Thyroid gland (tissue), 4 donors: Measurements from ENCODE around the gene TMEM266. TPM values are rescaled to one million over a fixed set of nuclear protein-coding genes. Genes with fewer than 3 reads are reported as not detected.
A peak's percentile ranks its signal among the peaks of the same experiment; 100 is the strongest.

Experiments
- DNase-seq, 2 donors: peaks; one replicate each; pipeline ENCODE4 v3.0.0-alpha.2; 2019
- H3K27ac ChIP-seq, 3 donors: fragments of 200-600 bp; sonication (generic); 1 replicate in 2 of 3; 2 replicates in 1 of 3; pipeline ENCODE4 v1.5.1; 2016 to 2019; ENCODE audit warnings: mild to moderate bottlenecking in 1 of 3, moderate library complexity in 1 of 3
- H3K27me3 ChIP-seq: fragments of 200-600 bp; sonication (generic); one replicate; pipeline ENCODE4 v1.5.1; 2019
- H3K36me3 ChIP-seq, 2 donors: fragments of 200-600 bp; sonication (generic); one replicate each; pipeline ENCODE4 v1.5.1; 2016 to 2019
- H3K4me1 ChIP-seq, 2 donors: fragments of 200-600 bp; sonication (generic); one replicate each; pipeline ENCODE4 v1.5.1; 2017 to 2019
- H3K4me3 ChIP-seq, 3 donors: fragments of 200-600 bp; sonication (generic); replicated peaks in 1 of 3; 1 replicate in 2 of 3; 2 replicates in 1 of 3; pipeline ENCODE4 v1.5.1; 2016; ENCODE audit warnings: mild to moderate bottlenecking in 1 of 3
- H3K9me3 ChIP-seq: fragments of 200-600 bp; sonication (generic); one replicate; pipeline ENCODE4 v1.5.1; 2017
- POLR2A ChIP-seq, 2 donors: fragments of 450-650 bp; IDR thresholded peaks; one replicate each; pipeline ENCODE4 v1.6.1; 2017; ENCODE audit warnings: antibody characterized with exemption in 2 of 2, mild to moderate bottlenecking in 2 of 2, moderate library complexity in 1 of 2
- WGBS, 2 donors: methylation state at CpG; one replicate each; pipeline ENCODE4 v1.1.5; 2017; 5-methylcytosine and 5-hydroxymethylcytosine counted together
- intact Hi-C: fragments of 100-400 bp; cut with DNase I; formaldehyde crosslinking; loops from one replicate; pipeline ENCODE4 v1.15.1; 2023
- total RNA-seq, 4 donors: library from RNA; depleted of rRNA; stranded (reverse); fragments of >200 nt; gene quantifications; one replicate each; pipeline ENCODE4 v1.2.3, GENCODE V29; 2016
- TF ChIP-seq, protein P1 (sequence below), 6 experiments: fragments of 200-600 bp in 3 of 6; fragments of 450-650 bp in 3 of 6; sonication (generic) in 3 of 6; IDR thresholded peaks; one replicate each; pipeline ENCODE4 v1.5.1; 2016 to 2019; ENCODE audit warnings: antibody characterized with exemption in 6 of 6, mild to moderate bottlenecking in 2 of 6, inconsistent platforms in 1 of 6, moderate library complexity in 1 of 6

Gene TMEM266
- total RNA-seq, 4 donors from 2014 or later = not detected

DNA sequence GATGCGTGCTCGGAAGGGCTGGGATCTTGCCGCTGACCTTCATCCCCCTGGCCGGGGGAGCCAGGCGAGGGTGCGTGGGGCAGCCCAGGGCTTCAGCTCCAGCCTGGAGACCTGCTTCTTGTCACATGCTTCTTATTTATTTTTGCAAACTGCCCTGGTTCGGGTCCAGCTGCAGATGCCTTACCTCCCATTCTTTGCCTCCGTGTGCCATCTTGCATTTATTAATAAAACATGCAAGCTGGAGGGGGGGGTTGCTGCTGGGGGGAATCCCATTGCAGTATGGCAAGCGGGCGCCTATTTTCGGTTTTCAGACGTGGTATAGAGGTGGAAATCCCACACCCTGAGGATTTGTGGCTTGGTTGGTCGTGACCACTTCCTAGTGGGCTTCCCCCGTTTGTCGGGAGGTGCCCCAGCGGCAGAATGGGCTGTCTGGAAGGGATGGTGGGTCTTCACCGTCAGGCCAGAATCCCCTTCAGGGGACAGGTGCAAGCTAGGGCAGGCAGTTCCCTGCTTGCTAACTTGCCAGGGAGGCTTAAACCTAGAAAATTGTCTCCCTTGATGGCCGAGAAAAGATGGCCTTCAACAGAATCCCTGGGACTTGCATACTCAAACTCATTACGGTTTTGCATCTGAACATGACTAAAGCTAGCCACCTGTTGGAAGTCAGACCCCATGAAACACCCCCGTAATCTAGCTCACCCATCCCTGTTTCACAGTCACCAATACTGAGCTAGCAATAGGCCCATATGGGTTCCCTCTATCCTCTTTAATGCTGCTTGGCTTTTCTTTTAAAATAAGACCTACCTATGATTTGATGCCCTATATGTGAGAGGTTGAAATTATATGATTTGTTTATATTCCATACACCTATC is 569 bp downstream of the TMEM266 start:
- peaks cover 4 to 20% of the 10 kb centered on the region in 2 donors for H3K4me1 ChIP-seq
- intact Hi-C loops = no loop called here
- H3K27me3 ChIP-seq = no peaks in the 10 kb centered on the region
- no peaks in the 10 kb centered on the region for H3K9me3 ChIP-seq
- no peak for DNase-seq
- no peak overlapping the region for H3K27ac ChIP-seq
- no peak for TF ChIP-seq POLR2A (IDR thresholded peaks at IDR 0.05)
- TF ChIP-seq, protein P1, sequence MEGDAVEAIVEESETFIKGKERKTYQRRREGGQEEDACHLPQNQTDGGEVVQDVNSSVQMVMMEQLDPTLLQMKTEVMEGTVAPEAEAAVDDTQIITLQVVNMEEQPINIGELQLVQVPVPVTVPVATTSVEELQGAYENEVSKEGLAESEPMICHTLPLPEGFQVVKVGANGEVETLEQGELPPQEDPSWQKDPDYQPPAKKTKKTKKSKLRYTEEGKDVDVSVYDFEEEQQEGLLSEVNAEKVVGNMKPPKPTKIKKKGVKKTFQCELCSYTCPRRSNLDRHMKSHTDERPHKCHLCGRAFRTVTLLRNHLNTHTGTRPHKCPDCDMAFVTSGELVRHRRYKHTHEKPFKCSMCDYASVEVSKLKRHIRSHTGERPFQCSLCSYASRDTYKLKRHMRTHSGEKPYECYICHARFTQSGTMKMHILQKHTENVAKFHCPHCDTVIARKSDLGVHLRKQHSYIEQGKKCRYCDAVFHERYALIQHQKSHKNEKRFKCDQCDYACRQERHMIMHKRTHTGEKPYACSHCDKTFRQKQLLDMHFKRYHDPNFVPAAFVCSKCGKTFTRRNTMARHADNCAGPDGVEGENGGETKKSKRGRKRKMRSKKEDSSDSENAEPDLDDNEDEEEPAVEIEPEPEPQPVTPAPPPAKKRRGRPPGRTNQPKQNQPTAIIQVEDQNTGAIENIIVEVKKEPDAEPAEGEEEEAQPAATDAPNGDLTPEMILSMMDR (IDR thresholded peaks at IDR 0.05) = no peak
- peak overlapping the region in 1 of 3 donors; percentile 23 for H3K4me3 ChIP-seq
- 20 to 22% methylated on average over 15 to 20 of the region's 20 CpGs for WGBS, 2 donors
- H3K36me3 ChIP-seq = no peaks in the 10 kb centered on the region

GRCh38 chr15:76061700-76062099 is 1.9 kb downstream of the TMEM266 start:
- TF ChIP-seq, protein P1 (IDR thresholded peaks at IDR 0.05) = no peak
- TF ChIP-seq POLR2A (IDR thresholded peaks at IDR 0.05) = no peak
- H3K4me3 ChIP-seq = no peak overlapping the region
- WGBS, 2 donors = 89% methylated on average over 5 of the region's 5 CpGs
- no peak for DNase-seq
- no peak overlapping the region for H3K27ac ChIP-seq
- H3K9me3 ChIP-seq = no peaks in the 10 kb centered on the region
- peaks cover 4 to 19% of the 10 kb centered on the region in 2 donors for H3K4me1 ChIP-seq
- H3K36me3 ChIP-seq = no peaks in the 10 kb centered on the region
- H3K27me3 ChIP-seq = no peaks in the 10 kb centered on the region
- intact Hi-C loops = no loop called here

GRCh38 chr15:76062286-76062685 is 2.5 kb downstream of the TMEM266 start:
- DNase-seq = no peak
- H3K27me3 ChIP-seq = no peaks in the 10 kb centered on the region
- TF ChIP-seq, protein P1 (IDR thresholded peaks at IDR 0.05) = no peak
- no peak for TF ChIP-seq POLR2A (IDR thresholded peaks at IDR 0.05)
- H3K9me3 ChIP-seq = no peaks in the 10 kb centered on the region
- 54% methylated on average over 3 of the region's 3 CpGs for WGBS, 2 donors
- no peak overlapping the region for H3K27ac ChIP-seq
- peaks cover 4 to 13% of the 10 kb centered on the region in 2 donors for H3K4me1 ChIP-seq
- intact Hi-C loops = no loop called here
- no peak overlapping the region for H3K4me3 ChIP-seq
- H3K36me3 ChIP-seq = no peaks in the 10 kb centered on the region

- Histone ChIP-seq H3K36me3 (no peaks in the 10 kb centered on the region), H3K27ac (no peak overlapping the region), H3K4me3 (no peak overlapping the region), H3K9me3 (no peaks in the 10 kb centered on the region), H3K4me1 (peaks cover 0 to 6% of the 10 kb centered on the region in 2 donors), H3K27me3 (no peaks in the 10 kb centered on the region)
- TF ChIP-seq, protein P1 (IDR thresholded peaks at IDR 0.05) = no peak
- no peak for TF ChIP-seq POLR2A (IDR thresholded peaks at IDR 0.05)
- no peak for DNase-seq
- intact Hi-C loops = no loop called here
- WGBS, 2 donors = 66 to 71% methylated on average over 3 of the region's 3 CpGs
Measured at GRCh38 chr15:76064375-76064774, 4.6 kb downstream of the TMEM266 start.

- WGBS, 2 donors = 41 to 43% methylated on average over 6 of the region's 6 CpGs
- no peak overlapping the region for H3K4me3 ChIP-seq
- H3K4me1 ChIP-seq = peaks cover 0 to 2% of the 10 kb centered on the region in 2 donors
- TF ChIP-seq, protein P1 (IDR thresholded peaks at IDR 0.05) = no peak
- TF ChIP-seq POLR2A (IDR thresholded peaks at IDR 0.05) = no peak
- H3K36me3 ChIP-seq = no peaks in the 10 kb centered on the region
- intact Hi-C loops = no loop called here
- no peak for DNase-seq
- no peaks in the 10 kb centered on the region for H3K9me3 ChIP-seq
- H3K27me3 ChIP-seq = no peaks in the 10 kb centered on the region
- H3K27ac ChIP-seq = no peak overlapping the region
Measured at GRCh38 chr15:76065245-76065644, 5.5 kb downstream of the TMEM266 start.
